Muscle layer of colon (tissue), 2 donors: ENCODE measurements around the gene APBA2.

Source experiments
- H3K27ac ChIP-seq: one replicate; pipeline ENCODE4 v1.7.0; 2013; ENCODE audit warnings: low read depth, mild to moderate bottlenecking, low read length, moderate library complexity
- H3K27me3 ChIP-seq, 2 donors: one replicate each; pipeline ENCODE4 v1.7.0; 2013; ENCODE audit warnings: low read length in 2 of 2, mild to moderate bottlenecking in 2 of 2; ENCODE audit not compliant: insufficient read depth in 2 of 2, control insufficient read depth in 1 of 2
- H3K36me3 ChIP-seq: one replicate; pipeline ENCODE4 v1.7.0; 2013; ENCODE audit warnings: mild to moderate bottlenecking, low read length; ENCODE audit not compliant: insufficient read depth
- H3K4me1 ChIP-seq: one replicate; pipeline ENCODE4 v1.7.0; 2013; ENCODE audit warnings: mild to moderate bottlenecking, low read length; ENCODE audit not compliant: insufficient read depth
- H3K4me3 ChIP-seq, 2 donors: one replicate each; pipeline ENCODE4 v1.7.0; 2013; ENCODE audit warnings: low read length in 2 of 2, low read depth in 1 of 2, mild to moderate bottlenecking in 1 of 2, moderate library complexity in 1 of 2
- H3K9ac ChIP-seq: one replicate; pipeline ENCODE4 v1.7.0; 2013; ENCODE audit warnings: low read length
- H3K9me3 ChIP-seq: one replicate; pipeline ENCODE4 v1.7.0; 2013; ENCODE audit warnings: mild to moderate bottlenecking, low read length
- donor health status: abdominal sarcoma.
- donor health status: Adenocarcinoma of cecum.

Gene APBA2

DNA sequence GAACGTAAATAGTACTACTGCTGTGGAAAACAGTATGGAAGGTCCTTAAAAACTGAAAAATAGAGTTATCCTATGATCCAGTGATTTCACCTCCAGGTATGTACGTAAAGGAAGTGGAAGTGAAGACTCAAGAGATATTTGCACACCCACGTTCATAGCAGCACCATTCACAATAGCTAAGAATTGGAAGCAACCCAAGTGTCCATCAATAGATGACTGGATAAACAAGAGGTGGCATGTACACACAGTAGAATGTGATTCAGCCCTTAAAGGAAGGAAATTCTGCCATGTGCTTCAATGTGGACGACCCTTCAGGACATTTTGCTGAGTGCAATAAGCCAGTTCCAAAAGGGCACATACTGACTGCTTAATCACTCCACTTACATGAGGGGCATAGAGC, 188.3 kb downstream of the APBA2 start:
- H3K36me3 ChIP-seq, result no peaks in the 10 kb centered on the region
- H3K9ac ChIP-seq, result no peak overlapping the region
- no peaks in the 10 kb centered on the region for H3K27me3 ChIP-seq
- H3K4me1 ChIP-seq, result no peaks in the 10 kb centered on the region
- H3K27ac ChIP-seq, result no peak overlapping the region
- no peak overlapping the region for H3K4me3 ChIP-seq
- H3K9me3 ChIP-seq, result no peaks in the 10 kb centered on the region

DNA sequence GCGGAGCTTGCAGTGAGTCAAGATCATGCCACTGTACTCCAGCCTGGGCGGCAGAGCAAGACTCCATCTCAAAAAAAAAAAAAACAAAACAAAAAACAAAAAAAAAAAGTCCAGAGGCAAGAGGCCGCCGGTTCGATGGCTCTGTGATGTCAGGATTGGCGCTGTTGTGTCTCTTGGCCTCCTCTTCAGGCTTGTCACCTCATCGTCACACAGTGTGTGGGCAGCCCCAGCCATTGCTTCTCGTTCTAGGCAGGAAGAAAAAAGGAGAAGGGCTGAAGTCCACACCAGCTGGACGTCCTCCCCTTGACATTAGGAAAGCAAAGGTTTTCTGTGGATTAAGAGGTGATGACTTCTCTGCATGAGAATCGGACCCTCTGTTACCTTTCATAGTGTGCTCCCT, 192.8 kb downstream of the APBA2 start:
- H3K9ac ChIP-seq, result no peak overlapping the region
- no peaks in the 10 kb centered on the region for H3K27me3 ChIP-seq
- H3K9me3 ChIP-seq, result no peaks in the 10 kb centered on the region
- no peak overlapping the region for H3K27ac ChIP-seq
- H3K36me3 ChIP-seq, result no peaks in the 10 kb centered on the region
- no peak overlapping the region for H3K4me3 ChIP-seq
- no peaks in the 10 kb centered on the region for H3K4me1 ChIP-seq

DNA sequence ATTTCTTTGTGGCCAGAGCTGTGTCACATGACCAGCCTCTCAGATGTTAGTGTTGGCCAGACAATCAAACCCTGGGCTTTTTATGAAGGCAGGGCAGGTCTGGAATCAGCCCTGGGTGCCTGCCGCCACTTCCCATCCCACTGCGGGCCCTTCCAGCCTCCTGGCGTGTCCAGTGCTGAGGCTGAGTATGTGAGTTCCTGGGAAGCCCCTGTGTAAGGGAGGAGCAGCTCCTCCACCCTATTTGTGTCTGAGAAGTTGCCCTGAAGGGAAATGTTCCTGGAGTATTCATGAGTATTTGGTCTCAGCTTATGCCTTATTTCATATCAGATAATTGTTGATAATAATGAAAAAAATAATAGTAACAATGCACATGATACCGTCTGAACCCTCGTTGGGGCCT, 193.7 kb downstream of the APBA2 start:
- no peak overlapping the region for H3K4me3 ChIP-seq
- H3K27ac ChIP-seq, result no peak overlapping the region

DNA sequence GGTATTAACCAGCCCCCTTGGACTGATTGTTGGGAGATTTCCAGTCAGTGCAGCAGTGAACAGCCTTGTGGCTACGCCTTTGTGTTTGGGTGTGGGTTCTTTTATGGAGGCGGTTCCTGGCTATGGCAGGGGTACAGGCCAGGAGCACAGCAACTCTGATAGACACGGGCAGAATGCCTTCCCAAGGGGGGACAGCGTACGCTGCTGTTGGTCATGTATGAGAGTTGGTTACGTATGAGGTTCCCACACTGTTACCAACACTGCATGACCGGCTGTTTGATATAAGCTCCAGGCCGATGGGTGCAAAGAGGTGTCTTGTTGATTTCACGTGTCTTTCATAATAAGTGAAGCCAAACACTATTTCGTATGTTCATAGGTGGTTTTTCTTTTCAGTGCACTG, 196.0 kb downstream of the APBA2 start:
- no peaks in the 10 kb centered on the region for H3K9me3 ChIP-seq
- H3K27ac ChIP-seq, result no peak overlapping the region
- no peaks in the 10 kb centered on the region for H3K27me3 ChIP-seq
- no peaks in the 10 kb centered on the region for H3K36me3 ChIP-seq
- no peak overlapping the region for H3K4me3 ChIP-seq
- H3K9ac ChIP-seq, result no peak overlapping the region
- H3K4me1 ChIP-seq, result no peaks in the 10 kb centered on the region

More for the DNA sequence above, 193.7 kb downstream of the APBA2 start:
- Histone ChIP-seq H3K4me1 (no peaks in the 10 kb centered on the region), H3K9ac (no peak overlapping the region), H3K27me3 (no peaks in the 10 kb centered on the region), H3K36me3 (no peaks in the 10 kb centered on the region), H3K9me3 (no peaks in the 10 kb centered on the region)

DNA sequence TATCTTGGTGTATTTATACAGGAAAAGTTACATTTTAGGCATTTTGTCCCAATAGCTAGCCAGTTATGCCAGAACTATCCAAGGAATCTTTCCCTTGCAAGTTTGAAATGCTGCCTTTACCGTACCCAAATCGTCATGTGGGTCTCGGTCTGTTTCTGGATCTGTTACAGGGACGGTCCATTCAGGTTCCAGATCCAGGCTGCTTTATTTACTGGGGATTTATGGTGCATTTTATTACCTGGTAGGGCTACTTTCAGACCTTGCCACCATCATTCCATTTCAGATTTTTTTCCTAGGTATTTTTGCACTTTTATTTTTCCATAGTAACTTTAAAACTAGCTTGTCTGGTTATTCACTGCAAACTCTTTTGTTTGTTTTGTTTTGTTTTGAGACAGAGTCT, 197.4 kb downstream of the APBA2 start:
- Histone ChIP-seq H3K27ac (no peak overlapping the region), H3K9me3 (no peaks in the 10 kb centered on the region), H3K36me3 (no peaks in the 10 kb centered on the region), H3K4me3 (no peak overlapping the region), H3K9ac (no peak overlapping the region), H3K4me1 (no peaks in the 10 kb centered on the region), H3K27me3 (no peaks in the 10 kb centered on the region)

DNA sequence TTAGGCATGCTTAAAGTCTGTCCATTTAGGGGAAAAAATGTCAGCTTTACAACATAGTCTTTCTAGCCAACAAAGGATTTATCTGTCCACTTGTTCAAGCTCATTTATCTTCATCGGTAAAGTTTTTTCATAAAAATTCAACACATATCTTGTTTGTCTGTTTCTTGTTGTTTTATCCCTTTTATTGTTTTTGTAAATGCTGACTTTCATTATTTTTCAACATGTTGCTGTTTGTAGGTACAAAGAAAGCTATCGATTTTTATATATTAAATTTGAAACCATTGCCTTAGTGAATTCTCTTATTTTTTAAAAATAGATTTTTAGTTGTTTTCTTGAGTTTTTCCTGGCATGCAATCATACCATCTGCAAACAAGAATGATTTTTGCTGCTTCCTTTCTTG, 198.1 kb downstream of the APBA2 start:
- H3K27me3 ChIP-seq, result no peaks in the 10 kb centered on the region
- no peaks in the 10 kb centered on the region for H3K9me3 ChIP-seq
- H3K9ac ChIP-seq, result no peak overlapping the region
- no peaks in the 10 kb centered on the region for H3K4me1 ChIP-seq
- no peak overlapping the region for H3K27ac ChIP-seq
- H3K36me3 ChIP-seq, result no peaks in the 10 kb centered on the region
- H3K4me3 ChIP-seq, result no peak overlapping the region

DNA sequence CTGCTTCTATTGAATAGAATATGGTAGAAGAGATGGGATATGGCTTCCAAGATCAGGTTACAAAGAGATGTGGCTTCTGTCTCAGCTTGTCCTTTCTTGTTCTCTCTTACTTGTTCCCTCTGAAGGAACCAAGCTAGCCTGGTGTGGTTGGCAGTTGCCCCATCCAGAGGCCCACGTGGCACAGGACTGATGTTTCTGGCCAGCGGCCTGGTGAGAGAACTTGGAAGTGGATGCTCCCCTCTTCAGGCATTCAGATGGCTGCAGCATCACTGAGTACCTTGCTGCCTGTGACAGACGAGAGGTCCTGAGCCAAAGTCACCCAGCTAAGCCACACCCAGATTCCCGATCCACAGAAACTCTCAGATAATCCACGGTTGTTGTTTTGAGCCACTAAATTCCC, 200.2 kb downstream of the APBA2 start:
- no peak overlapping the region for H3K27ac ChIP-seq
- no peaks in the 10 kb centered on the region for H3K4me1 ChIP-seq
- no peaks in the 10 kb centered on the region for H3K36me3 ChIP-seq
- no peak overlapping the region for H3K9ac ChIP-seq
- H3K27me3 ChIP-seq, result peaks cover 0 to 5% of the 10 kb centered on the region in 2 donors
- H3K4me3 ChIP-seq, result no peak overlapping the region
- no peaks in the 10 kb centered on the region for H3K9me3 ChIP-seq

DNA sequence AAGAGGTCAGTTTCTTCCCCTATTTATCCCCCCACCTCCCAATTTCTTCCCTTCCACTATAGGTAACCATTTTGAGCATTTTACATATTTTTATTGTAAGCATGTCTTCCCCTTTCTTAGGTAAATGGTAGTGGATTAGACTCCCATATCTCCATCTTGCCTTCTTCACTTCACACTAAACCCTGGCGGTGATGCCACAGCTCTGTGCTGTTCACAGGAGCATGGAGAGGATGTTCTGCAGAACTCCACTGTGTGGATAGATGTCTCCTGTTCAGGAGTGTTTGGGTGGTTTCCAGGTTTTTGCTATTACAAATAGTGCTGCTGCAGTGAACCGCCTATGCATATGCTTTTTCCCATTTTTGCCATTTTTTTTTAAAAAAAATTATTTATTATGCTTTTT, 201.1 kb downstream of the APBA2 start:
- H3K9me3 ChIP-seq, result no peaks in the 10 kb centered on the region
- no peaks in the 10 kb centered on the region for H3K36me3 ChIP-seq
- H3K27me3 ChIP-seq, result peaks cover 0 to 5% of the 10 kb centered on the region in 2 donors
- no peak overlapping the region for H3K27ac ChIP-seq
- H3K4me3 ChIP-seq, result no peak overlapping the region
- no peak overlapping the region for H3K9ac ChIP-seq
- no peaks in the 10 kb centered on the region for H3K4me1 ChIP-seq

DNA sequence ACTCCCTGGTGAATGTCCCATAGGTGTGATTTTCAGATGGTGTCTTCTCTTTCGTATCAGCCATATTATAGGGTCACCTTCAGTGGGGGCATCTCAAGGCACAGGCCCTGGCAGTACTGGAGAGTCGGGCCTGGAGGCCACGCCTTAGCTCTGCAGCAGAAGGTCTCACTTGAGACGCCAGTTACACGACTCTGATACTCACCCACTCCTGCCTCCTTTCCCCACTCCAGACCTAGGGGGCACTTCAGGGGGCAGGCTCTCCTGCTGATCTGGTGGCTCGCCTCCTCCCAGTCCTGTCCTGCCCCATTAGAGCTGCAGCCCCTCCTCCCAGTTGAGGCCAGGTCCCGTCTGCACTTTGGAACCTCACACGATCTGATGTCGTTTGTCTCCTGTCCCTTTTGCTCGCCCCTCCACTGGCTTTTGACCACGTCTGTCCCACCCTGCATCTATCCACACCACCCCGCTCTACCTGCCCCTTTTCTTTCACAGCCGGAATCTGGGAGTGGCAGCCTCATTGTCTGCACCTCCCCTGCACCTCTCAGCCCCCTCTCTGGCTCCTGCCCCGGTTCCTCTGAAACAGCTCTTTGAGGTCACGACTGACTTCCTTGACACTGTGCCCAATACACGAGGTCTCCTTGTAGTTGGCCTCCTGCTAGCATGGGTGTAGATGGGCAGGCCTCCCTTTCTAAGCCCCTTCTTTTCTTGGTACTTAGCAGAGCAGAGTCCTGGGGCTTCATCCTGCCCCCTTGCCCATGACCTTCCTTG, 201.9 kb downstream of the APBA2 start:
- no peak overlapping the region for H3K4me3 ChIP-seq
- peaks cover 0 to 5% of the 10 kb centered on the region in 2 donors for H3K27me3 ChIP-seq
- no peaks in the 10 kb centered on the region for H3K4me1 ChIP-seq
- no peak overlapping the region for H3K9ac ChIP-seq
- no peak overlapping the region for H3K27ac ChIP-seq
- no peaks in the 10 kb centered on the region for H3K36me3 ChIP-seq
- H3K9me3 ChIP-seq, result no peaks in the 10 kb centered on the region

DNA sequence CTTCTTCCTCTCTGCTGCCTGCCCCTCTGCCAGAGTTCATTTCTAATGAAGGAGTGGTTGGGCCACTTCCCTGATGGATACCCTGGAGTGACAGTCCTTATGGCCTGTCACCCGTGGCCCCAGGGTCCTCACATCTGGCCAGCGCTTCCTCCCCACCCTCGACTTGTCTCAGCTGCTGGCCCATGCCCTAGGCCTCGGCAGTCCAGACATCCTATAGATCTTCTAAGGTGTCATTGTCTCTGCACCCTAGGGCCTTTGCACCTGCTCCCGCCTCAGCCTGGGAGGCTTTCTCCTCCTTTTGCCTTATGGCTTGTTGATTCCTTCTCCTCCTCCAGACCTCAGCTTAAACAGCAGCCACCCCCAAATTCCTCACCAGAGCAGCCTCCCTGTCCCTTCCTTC, 202.9 kb downstream of the APBA2 start:
- H3K4me3 ChIP-seq, result no peak overlapping the region
- no peak overlapping the region for H3K27ac ChIP-seq
- H3K9ac ChIP-seq, result no peak overlapping the region
- peaks cover 0 to 5% of the 10 kb centered on the region in 2 donors for H3K27me3 ChIP-seq
- H3K4me1 ChIP-seq, result no peaks in the 10 kb centered on the region
- H3K9me3 ChIP-seq, result no peaks in the 10 kb centered on the region
- no peaks in the 10 kb centered on the region for H3K36me3 ChIP-seq

DNA sequence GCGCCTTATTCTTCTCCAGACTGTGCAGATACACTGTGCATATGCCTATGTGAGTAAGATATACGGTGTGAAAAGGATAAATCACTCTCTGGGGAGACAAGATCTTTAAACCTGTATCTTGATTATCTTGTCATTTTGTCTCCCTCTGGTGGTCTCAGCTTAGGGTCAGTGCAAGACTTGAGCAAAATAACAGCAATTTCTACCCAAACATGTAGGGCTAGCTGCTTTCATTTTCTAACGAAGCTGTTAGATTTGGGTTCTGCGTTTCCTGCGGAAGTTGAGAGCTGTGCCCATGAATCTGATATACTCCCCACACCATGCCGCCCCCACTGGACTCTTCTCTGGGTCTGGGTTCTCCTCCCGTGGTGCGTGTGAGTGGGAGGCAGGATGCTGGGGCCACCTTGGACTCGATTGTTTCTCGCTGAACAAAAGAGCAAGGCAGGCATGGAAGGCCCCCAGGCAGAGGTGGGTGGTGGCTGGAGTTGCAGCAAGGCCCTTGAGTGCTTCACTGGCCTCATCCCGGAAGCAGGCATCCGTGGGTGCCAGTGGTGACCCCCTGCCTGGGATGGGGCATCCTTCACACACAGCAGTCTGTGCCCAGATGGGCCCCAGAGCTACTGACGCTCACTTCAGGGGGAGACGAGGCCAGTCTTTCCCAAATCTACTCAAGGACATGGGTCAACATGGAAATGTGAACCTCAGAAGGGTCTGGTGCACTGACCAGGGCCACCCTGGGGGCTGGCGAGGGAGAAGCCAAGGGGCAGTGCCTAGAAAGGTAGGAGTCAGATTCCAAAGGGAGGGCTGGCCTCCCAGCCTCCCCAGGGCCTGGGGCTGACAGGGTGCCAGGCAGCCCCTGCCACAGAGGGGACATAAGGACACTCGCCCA, 204.2 kb downstream of the APBA2 start:
- no peaks in the 10 kb centered on the region for H3K36me3 ChIP-seq
- H3K9me3 ChIP-seq, result no peaks in the 10 kb centered on the region
- H3K4me3 ChIP-seq, result no peak overlapping the region
- H3K27me3 ChIP-seq, result peaks cover 0 to 5% of the 10 kb centered on the region in 2 donors
- no peaks in the 10 kb centered on the region for H3K4me1 ChIP-seq
- H3K9ac ChIP-seq, result no peak overlapping the region
- no peak overlapping the region for H3K27ac ChIP-seq
